Common myeloid progenitor, CD34-positive (primary cell): ENCODE data around the gene PIP4K2A.
A peak's percentile ranks its signal among the peaks of the same experiment; 100 is the strongest.
"Not testable (repeated sequence)": the region's sequence is repeated elsewhere in the genome, so short reads cannot be mapped to it uniquely, and the experiment has no call there.

ENCODE experiments used
- CTCF ChIA-PET: fragments of 350-600 bp; sonication (Branson Sonifier 250); formaldehyde crosslinking; loops from one replicate; lab custom pipeline; 2021; ENCODE audit warnings: antibody characterized with exemption; lab: Charles Lee
- POLR2A ChIA-PET: fragments of 350-600 bp; sonication (Branson Sonifier 250); formaldehyde crosslinking; loops from one replicate; lab custom pipeline; 2021; ENCODE audit warnings: antibody characterized with exemption; lab: Charles Lee
- DNase-seq, 3 donors: peaks; one replicate each; pipeline versions ENCODE4 v3.0.0 to v3.0.0-alpha.2; 2013
- H3K27ac ChIP-seq, 2 experiments: 1 replicate in 1 of 2; 2 replicates in 1 of 2; pipeline ENCODE4 v1.7.0; 2013; ENCODE audit warnings: inconsistent platforms in 2 of 2, low read length in 2 of 2, mild to moderate bottlenecking in 2 of 2, low read depth in 1 of 2, moderate library complexity in 1 of 2; ENCODE audit not compliant: severe bottlenecking in 2 of 2, insufficient read depth in 1 of 2, poor library complexity in 1 of 2
- H3K27me3 ChIP-seq, 5 experiments: replicated peaks in 2 of 5; 1 replicate in 3 of 5; 2 replicates in 2 of 5; pipeline versions ENCODE4 v1.6.1 to v1.7.0; 2013; ENCODE audit warnings: low read length in 4 of 5, mild to moderate bottlenecking in 2 of 5, moderate library complexity in 2 of 5, inconsistent platforms in 1 of 5; ENCODE audit not compliant: insufficient read depth in 5 of 5, control insufficient read depth in 4 of 5
- H3K36me3 ChIP-seq, 4 experiments: 1 replicate in 2 of 4; 2 replicates in 2 of 4; pipeline versions ENCODE4 v1.6.1 to v1.7.0; 2013; ENCODE audit warnings: low read length in 3 of 4, control low read depth in 1 of 4, mild to moderate bottlenecking in 1 of 4; ENCODE audit not compliant: control insufficient read depth in 4 of 4, insufficient read depth in 4 of 4
- H3K4me1 ChIP-seq, 4 experiments: 1 replicate in 3 of 4; 2 replicates in 1 of 4; pipeline versions ENCODE4 v1.6.1 to v1.7.1; 2013; ENCODE audit warnings: low read length in 3 of 4, mild to moderate bottlenecking in 3 of 4, control low read depth in 1 of 4, inconsistent platforms in 1 of 4, moderate library complexity in 1 of 4; ENCODE audit not compliant: control insufficient read depth in 4 of 4, insufficient read depth in 4 of 4; ENCODE audit errors: control extremely low read depth in 1 of 4
- H3K4me3 ChIP-seq, 7 experiments: 1 replicate in 4 of 7; 2 replicates in 3 of 7; pipeline versions ENCODE4 v1.5.1 to v1.7.0; 2013; ENCODE audit warnings: mild to moderate bottlenecking in 7 of 7, low read length in 6 of 7, moderate library complexity in 6 of 7, inconsistent platforms in 2 of 7, low read depth in 2 of 7, control low read depth in 1 of 7; ENCODE audit not compliant: insufficient read depth in 4 of 7, control insufficient read depth in 1 of 7; ENCODE audit errors: extremely low read depth in 1 of 7
- H3K9me3 ChIP-seq, 5 experiments: 1 replicate in 4 of 5; 2 replicates in 1 of 5; pipeline versions ENCODE4 v1.6.1 to v1.7.1; 2013; ENCODE audit warnings: low read length in 4 of 5, mild to moderate bottlenecking in 2 of 5, inconsistent platforms in 1 of 5, low read depth in 1 of 5, moderate library complexity in 1 of 5; ENCODE audit not compliant: control insufficient read depth in 4 of 5, insufficient read depth in 2 of 5; ENCODE audit errors: control extremely low read depth in 1 of 5
- WGBS: methylation state at CpG from one replicate; pipeline ENCODE4 v1.1.5; 2013; ENCODE audit not compliant: insufficient coverage; 5-methylcytosine and 5-hydroxymethylcytosine counted together

The PIP4K2A gene

DNA sequence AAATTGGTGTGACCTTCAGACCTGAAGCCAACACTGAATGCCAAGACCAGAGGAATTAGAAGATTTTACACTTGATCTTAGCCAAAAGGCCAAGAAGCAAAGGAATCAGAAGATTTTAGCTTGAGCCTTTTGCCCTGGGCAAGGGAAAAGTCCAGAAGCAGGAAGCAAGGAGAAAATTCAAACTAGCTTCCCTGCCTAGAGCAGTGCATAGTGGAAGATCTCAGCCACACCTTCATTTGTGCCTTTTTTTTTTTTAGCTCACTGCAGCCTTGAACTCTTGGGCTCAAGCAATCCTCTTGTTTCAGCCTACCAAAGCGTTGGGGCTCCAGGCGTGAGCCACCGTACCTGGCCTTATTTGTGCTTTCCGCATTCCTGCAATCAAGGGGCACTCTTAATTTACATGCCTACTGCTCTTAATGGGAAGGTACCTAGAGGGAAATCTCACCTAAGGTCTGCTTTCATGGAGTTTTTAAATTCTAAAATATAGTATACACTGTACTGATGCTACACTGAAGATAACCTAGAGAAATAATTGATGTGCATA is 8.3 kb upstream of the PIP4K2A start:
- DNase-seq: no peak
- Histone ChIP-seq H3K4me1 (peaks cover 7 to 25% (median 13%) of the 10 kb centered on the region in 4 experiments), H3K36me3 (no peaks in the 10 kb centered on the region), H3K9me3 (no peaks in the 10 kb centered on the region), H3K4me3 (peak overlapping the region in 1 of 7 experiments; percentile 24), H3K27ac (no peak overlapping the region), H3K27me3 (no peaks in the 10 kb centered on the region)
- no CpG with 5 or more reads among the region's 4 CpGs for WGBS
- POLR2A ChIA-PET: no interaction called here
- CTCF ChIA-PET: interaction anchor here (1.4 kb wide), 1 partner anchor 70 kb away, joined by 4 read pairs; no protein-coding TSS in a partner anchor

DNA sequence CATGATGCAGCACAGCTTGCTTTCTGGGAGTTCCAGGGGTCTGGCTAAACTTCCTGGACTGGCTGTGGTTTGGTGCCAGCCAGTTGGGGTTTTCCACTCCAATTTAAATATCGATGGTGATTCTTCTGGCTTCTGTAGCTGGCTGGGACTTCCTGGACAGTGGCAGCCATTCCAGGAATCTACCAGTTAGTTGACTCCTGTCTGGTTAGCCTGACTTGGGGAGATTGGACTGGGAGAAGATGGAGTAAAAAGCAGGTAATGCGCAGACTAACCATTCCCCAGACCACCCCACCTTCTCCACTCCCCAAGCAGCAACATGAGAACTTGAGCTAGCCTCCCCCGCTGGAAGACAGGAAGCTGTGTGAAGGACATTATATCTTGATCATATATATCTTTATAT is 6.3 kb upstream of the PIP4K2A start:
- H3K9me3 ChIP-seq: no peaks in the 10 kb centered on the region
- peaks cover 7 to 25% (median 13%) of the 10 kb centered on the region in 4 experiments for H3K4me1 ChIP-seq
- no peak overlapping the region for H3K27ac ChIP-seq
- no peaks in the 10 kb centered on the region for H3K36me3 ChIP-seq
- H3K27me3 ChIP-seq: no peaks in the 10 kb centered on the region
- POLR2A ChIA-PET: no interaction called here
- 36% methylated on average over 1 of the region's 3 CpGs for WGBS
- CTCF ChIA-PET: interaction anchor here (1.4 kb wide), 1 partner anchor 9 kb away, joined by 3 read pairs; no protein-coding TSS in a partner anchor
- DNase-seq: no peak
- no peak overlapping the region for H3K4me3 ChIP-seq

DNA sequence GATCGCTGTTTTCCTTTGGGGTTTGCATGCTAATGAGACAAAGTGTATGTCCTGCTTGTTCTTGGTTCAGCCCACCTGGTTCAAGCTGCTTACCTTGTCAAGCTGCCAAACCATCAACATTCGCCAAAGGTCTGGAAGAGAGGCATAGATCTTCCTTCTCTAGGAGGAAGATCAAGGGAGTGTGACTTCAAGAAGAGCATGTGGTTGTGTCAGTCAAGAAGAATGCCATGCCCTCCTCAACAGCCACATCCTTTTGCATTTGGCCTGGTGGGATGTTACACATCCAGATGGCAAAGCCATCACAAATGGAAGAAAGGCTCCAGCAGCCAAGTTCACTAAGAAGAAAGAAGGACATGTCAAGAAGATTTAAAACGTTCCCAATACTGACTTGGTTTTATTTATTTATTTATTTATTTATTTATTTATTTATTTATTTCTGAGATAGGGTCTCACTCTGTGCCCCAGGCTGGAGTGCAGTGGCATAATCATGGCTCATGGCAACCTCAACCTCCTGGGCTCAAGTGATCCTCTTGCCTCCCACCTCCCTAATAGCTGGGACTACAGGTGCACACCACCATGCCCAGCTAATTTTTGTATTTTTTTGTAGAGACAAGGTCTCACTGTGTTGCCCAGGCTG is 5.1 kb upstream of the PIP4K2A start:
- DNase-seq: no peak
- no peaks in the 10 kb centered on the region for H3K36me3 ChIP-seq
- no peaks in the 10 kb centered on the region for H3K9me3 ChIP-seq
- CTCF ChIA-PET: no interaction called here
- no peak overlapping the region for H3K27ac ChIP-seq
- H3K4me1 ChIP-seq: peaks cover 8 to 32% (median 18%) of the 10 kb centered on the region in 4 experiments
- WGBS: 100% methylated on average over 2 of the region's 3 CpGs
- no peak overlapping the region for H3K4me3 ChIP-seq
- POLR2A ChIA-PET: no interaction called here
- H3K27me3 ChIP-seq: no peaks in the 10 kb centered on the region

DNA sequence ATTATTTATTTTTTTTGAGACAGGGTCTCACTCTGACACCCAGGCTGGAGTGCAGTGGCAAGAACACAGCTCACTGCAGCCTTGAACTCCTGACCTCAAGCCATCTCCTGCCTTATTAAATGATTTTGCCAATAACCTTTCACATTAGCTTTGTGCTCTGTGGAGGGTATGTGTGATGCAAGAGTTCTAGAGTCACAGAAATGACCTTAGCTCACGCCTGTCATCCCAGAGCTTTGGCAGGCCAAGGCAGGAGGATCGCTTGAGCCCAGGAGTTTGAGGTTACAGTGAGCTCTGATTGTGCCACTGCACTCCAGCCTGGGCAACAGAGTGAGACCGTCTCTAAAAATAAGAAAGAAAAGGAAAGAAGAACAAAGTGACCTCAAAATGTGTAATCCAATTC is 4.3 kb upstream of the PIP4K2A start:
- ChIA-PET CTCF (interaction anchor here (0.7 kb wide), 1 partner anchor 89 kb away, joined by 3 read pairs; no protein-coding TSS in a partner anchor), POLR2A (interaction anchor here (0.7 kb wide), 1 partner anchor 251 kb away, joined by 3 read pairs; no protein-coding TSS in a partner anchor)
- H3K4me3 ChIP-seq, H3K27me3 ChIP-seq, H3K36me3 ChIP-seq, H3K27ac ChIP-seq, DNase-seq, H3K9me3 ChIP-seq: not testable (repeated sequence)
- peaks cover 4 to 27% (median 18%) of the 10 kb centered on the region in 4 experiments for H3K4me1 ChIP-seq
- WGBS: 93% methylated on average over 2 of the region's 3 CpGs

DNA sequence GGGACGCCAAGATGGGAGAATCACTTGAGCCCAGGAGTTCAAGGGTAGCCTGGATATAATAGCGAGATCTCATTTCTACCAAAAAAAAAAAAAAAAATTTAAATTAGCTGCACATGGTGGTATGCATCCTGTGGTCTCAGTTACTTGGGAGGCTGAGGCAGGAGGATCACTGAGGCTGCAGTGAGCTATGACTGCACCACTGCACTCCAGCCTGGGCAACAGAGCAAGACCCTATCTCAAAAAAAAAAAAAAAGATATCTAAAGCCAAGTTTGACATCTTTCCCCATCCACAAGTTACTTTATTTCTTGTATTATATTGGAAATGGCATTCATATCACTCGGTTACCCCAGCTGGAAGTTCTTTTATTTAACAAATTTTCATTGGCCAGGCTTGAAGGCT is 3.4 kb upstream of the PIP4K2A start:
- DNase-seq: no peak
- Histone ChIP-seq H3K27me3 (no peaks in the 10 kb centered on the region), H3K27ac (no peak overlapping the region), H3K36me3 (no peaks in the 10 kb centered on the region), H3K9me3 (no peaks in the 10 kb centered on the region), H3K4me3 (no peak overlapping the region), H3K4me1 (peaks cover 2 to 22% (median 12%) of the 10 kb centered on the region in 4 experiments)
- POLR2A ChIA-PET: no interaction called here
- CTCF ChIA-PET: interaction anchor here (0.6 kb wide), 2 partner anchors 20 to 122 kb away, joined by 3 read pairs; no protein-coding TSS in a partner anchor
- 80% methylated on average over 1 of the region's 3 CpGs for WGBS

DNA sequence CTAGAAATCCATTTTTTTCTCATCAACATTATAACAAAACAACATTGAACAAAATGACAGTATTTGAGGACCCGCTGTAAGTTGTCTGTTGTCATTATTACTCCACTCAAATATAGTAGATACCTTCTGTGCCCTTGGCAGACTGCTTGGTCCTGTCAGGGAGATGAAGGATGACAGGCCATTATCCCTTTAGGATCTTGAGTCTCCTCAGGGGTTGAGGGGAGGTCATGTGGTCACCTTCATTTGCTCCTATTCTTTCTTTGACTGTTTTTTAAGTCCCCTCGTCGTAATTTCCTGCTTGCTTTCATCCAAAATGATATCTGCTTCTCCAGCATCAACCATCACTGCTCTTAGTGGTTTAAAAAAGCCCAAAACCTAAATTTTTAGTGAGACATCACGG is 2.6 kb upstream of the PIP4K2A start:
- ChIA-PET CTCF (no interaction called here), POLR2A (no interaction called here)
- WGBS: no CpG with 5 or more reads among the region's 4 CpGs
- H3K9me3 ChIP-seq: no peaks in the 10 kb centered on the region
- H3K27ac ChIP-seq: no peak overlapping the region
- peaks cover 10 to 25% (median 16%) of the 10 kb centered on the region in 4 experiments for H3K4me1 ChIP-seq
- no peak overlapping the region for H3K4me3 ChIP-seq
- no peaks in the 10 kb centered on the region for H3K27me3 ChIP-seq
- DNase-seq: no peak
- no peaks in the 10 kb centered on the region for H3K36me3 ChIP-seq

DNA sequence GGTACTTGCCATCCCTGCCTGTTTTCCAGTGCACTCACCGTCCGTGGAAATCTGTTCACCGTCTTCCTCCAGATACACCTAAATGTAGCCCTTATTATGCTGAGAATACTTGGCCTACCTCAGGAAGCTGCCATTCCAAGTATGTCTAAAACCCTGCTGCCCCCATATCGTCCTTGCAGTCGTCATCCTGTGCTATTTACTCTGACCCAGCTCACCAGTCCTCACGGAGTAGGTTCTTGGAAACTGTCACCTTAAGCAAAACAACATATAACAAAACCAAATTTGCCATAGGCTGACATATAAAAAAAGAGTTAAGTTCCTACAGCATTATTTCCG is 880 bp upstream of the PIP4K2A start:
- WGBS: 94% methylated on average over 6 of the region's 7 CpGs
- CTCF ChIA-PET: no interaction called here
- POLR2A ChIA-PET: interaction anchor here (0.7 kb wide), 1 partner anchor 10 kb away, joined by 5 read pairs; no protein-coding TSS in a partner anchor

More for the DNA sequence above, 880 bp upstream of the PIP4K2A start:
- no peaks in the 10 kb centered on the region for H3K36me3 ChIP-seq
- no peaks in the 10 kb centered on the region for H3K27me3 ChIP-seq
- peaks cover 14 to 34% (median 27%) of the 10 kb centered on the region in 4 experiments for H3K4me1 ChIP-seq
- H3K4me3 ChIP-seq: peak overlapping the region in 1 of 7 experiments; percentile 97
- no peak overlapping the region for H3K27ac ChIP-seq
- no peak for DNase-seq
- H3K9me3 ChIP-seq: no peaks in the 10 kb centered on the region
